Osteocyte (in vitro differentiated cells): ENCODE results near the gene THRB. TPM values are rescaled to one million over a fixed set of nuclear protein-coding genes. Genes with fewer than 3 reads are reported as not detected.
"Not testable (repeated sequence)": the region's sequence is repeated elsewhere in the genome, so short reads cannot be mapped to it uniquely, and the experiment has no call there.

Source experiments
- DNase-seq: peaks from one replicate; pipeline ENCODE4 v3.0.0; 2021; ENCODE audit warnings: mixed read lengths; ENCODE audit not compliant: unreplicated experiment; ENCODE audit errors: extremely low spot score
- H3K27ac Mint-ChIP-seq: one replicate; pipeline ENCODE4 v1.8.0; 2021; ENCODE audit warnings: mild to moderate bottlenecking, mixed read lengths; ENCODE audit not compliant: unreplicated experiment
- H3K27me3 Mint-ChIP-seq: one replicate; pipeline ENCODE4 v1.8.0; 2021; ENCODE audit warnings: mixed read lengths; ENCODE audit not compliant: unreplicated experiment
- H3K36me3 Mint-ChIP-seq: one replicate; pipeline ENCODE4 v1.8.0; 2021; ENCODE audit warnings: mixed read lengths; ENCODE audit not compliant: unreplicated experiment
- H3K4me1 Mint-ChIP-seq: one replicate; pipeline ENCODE4 v1.8.0; 2021; ENCODE audit warnings: mixed read lengths; ENCODE audit not compliant: unreplicated experiment
- H3K4me3 Mint-ChIP-seq: one replicate; pipeline ENCODE4 v1.8.0; 2021; ENCODE audit warnings: mild to moderate bottlenecking, moderate library complexity, mixed read lengths; ENCODE audit not compliant: unreplicated experiment
- H3K9me3 Mint-ChIP-seq: one replicate; pipeline ENCODE4 v1.8.0; 2021; ENCODE audit warnings: mixed read lengths; ENCODE audit not compliant: unreplicated experiment
- total RNA-seq: library from RNA; stranded (reverse); gene quantifications from 2 replicates; pipeline ENCODE4 v1.2.1, GENCODE V29; 2021
- TF ChIP-seq, protein P1 (sequence below): fragments of 200-600 bp; sonication (generic); IDR thresholded peaks from 2 replicates; pipeline ENCODE4 v1.5.0; 2021; ENCODE audit warnings: antibody characterized with exemption, mild to moderate bottlenecking, moderate library complexity

THRB gene
- total RNA-seq, 1 donor from 2014 or later = 4.6 TPM

DNA sequence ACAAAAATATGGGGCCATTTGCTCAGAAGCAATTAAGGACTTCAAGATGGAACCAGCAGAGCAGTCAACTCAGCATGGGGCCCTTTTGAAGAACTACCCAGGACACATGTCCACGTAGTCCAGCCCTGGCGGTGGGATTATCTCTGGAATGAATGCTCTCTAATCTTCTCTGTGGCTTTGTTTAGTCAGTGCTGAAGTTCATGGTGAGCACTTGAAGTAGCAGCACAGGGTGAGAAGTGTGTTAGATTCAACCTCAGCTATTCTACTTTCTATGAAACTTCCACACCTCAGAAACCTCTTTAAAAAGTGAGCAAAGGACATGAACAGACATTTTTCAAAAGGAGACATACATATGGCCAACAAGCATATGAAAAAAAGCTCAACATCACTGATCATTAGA lies 74.4 kb downstream of the THRB start:
- Mint-ChIP-seq H3K4me3 (no peak overlapping the region), H3K9me3 (no peaks in the 10 kb centered on the region), H3K36me3 (no peaks in the 10 kb centered on the region), H3K4me1 (no peaks in the 10 kb centered on the region), H3K27me3 (no peaks in the 10 kb centered on the region), H3K27ac (no peak overlapping the region)
- TF ChIP-seq, protein P1, sequence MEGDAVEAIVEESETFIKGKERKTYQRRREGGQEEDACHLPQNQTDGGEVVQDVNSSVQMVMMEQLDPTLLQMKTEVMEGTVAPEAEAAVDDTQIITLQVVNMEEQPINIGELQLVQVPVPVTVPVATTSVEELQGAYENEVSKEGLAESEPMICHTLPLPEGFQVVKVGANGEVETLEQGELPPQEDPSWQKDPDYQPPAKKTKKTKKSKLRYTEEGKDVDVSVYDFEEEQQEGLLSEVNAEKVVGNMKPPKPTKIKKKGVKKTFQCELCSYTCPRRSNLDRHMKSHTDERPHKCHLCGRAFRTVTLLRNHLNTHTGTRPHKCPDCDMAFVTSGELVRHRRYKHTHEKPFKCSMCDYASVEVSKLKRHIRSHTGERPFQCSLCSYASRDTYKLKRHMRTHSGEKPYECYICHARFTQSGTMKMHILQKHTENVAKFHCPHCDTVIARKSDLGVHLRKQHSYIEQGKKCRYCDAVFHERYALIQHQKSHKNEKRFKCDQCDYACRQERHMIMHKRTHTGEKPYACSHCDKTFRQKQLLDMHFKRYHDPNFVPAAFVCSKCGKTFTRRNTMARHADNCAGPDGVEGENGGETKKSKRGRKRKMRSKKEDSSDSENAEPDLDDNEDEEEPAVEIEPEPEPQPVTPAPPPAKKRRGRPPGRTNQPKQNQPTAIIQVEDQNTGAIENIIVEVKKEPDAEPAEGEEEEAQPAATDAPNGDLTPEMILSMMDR = no peak
- no peak for DNase-seq

DNA sequence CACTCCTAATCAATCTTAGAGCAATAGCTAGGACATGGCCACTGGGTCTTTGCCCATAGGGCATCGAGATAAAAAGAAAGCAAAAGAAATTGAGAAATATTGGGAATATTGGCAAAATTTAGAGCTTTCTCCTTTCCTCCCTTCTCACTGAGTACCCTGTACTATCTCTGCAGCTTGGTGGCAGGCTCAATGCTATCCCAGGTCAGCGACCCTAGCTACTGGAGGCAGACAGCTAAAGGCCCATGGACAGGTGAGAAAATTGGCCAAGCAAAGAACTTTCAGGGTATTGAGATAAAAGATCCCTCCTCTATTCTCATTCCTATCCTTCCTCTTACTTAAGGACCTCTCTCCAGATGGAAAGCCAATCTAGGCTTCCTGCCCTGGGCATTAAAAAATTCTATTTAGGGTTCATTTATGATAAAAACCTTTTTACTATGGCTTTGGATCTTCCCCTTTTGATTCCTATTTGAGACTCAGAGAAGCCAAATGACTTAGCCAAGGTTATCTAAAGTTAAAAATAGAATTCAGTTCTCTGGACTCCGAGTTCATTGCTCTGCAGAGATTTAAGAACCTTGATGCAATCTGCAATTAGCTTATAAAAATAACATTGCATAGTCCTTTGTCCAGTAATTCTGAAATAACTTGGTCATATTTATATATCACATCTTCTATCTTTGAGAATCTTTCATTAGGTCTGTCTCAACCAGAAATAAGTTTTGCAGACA lies 75.4 kb downstream of the THRB start:
- Mint-ChIP-seq H3K27me3 (no peaks in the 10 kb centered on the region), H3K27ac (no peak overlapping the region), H3K4me3 (no peak overlapping the region), H3K4me1 (no peaks in the 10 kb centered on the region), H3K9me3 (no peaks in the 10 kb centered on the region), H3K36me3 (no peaks in the 10 kb centered on the region)
- TF ChIP-seq, protein P1 = no peak
- DNase-seq = no peak

DNA sequence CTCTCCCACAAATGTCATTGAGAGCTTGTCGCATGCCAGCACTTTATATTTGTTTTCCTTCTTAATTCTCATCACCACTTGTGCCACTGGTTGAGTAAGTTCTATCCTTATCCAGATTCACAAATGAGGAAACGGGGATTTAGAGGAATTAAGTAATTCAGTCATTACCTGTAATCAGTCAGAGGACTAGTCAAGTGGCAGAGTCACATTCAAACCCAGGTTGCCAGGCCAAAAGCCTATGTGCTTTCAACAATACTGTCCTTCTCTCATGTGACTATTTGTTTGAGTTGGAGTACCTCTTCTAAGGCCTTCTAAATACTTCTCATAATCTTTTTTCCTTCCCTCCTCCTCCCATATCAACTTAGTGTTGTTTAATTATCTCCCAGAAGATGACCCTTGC lies 76.9 kb downstream of the THRB start:
- no peak overlapping the region for H3K4me3 Mint-ChIP-seq
- no peaks in the 10 kb centered on the region for H3K9me3 Mint-ChIP-seq
- H3K4me1 Mint-ChIP-seq = no peaks in the 10 kb centered on the region
- H3K36me3 Mint-ChIP-seq = no peaks in the 10 kb centered on the region
- H3K27me3 Mint-ChIP-seq = no peaks in the 10 kb centered on the region
- DNase-seq = no peak
- H3K27ac Mint-ChIP-seq = no peak overlapping the region
- TF ChIP-seq, protein P1 = no peak

DNA sequence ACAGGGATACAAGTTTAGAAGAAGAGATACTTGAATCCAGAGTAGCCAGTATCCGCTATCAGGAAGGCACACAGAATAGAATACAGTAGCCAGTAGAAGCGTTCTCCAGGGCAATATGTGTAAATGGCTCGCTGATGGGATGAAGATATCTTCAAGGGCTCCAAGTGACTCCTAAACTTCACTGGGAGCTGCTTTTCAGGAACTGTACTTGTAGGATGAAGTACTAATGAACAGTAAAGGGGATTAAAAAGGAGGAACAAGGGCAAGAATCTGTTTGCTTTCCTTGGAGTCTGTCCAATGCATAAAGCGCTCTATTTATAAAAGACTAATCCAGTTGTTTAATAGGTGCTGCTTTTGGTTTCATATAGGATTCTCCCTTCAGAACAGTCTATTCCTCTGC lies 78.4 kb downstream of the THRB start:
- Mint-ChIP-seq H3K27ac (no peak overlapping the region), H3K36me3 (no peaks in the 10 kb centered on the region), H3K4me3 (no peak overlapping the region), H3K4me1 (no peaks in the 10 kb centered on the region), H3K9me3 (no peaks in the 10 kb centered on the region), H3K27me3 (no peaks in the 10 kb centered on the region)
- DNase-seq = no peak
- TF ChIP-seq, protein P1 = no peak

DNA sequence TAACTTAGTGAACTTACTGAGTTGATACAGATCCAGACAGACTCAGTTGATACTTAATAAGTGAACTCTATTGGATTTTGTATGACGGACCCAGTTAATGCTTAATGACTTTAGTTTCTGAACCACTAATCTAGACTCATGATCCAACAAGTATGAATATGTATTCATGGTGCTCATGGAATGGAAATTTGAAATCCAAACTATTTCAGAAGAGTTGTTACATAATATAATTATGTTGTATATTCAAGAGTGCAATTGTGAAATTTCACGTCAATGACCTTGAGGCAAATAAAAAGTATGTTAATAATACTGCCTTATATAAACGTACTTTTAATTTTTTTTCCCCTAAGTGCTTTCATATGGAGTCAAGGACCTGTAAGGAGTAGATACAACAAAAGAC lies 78.8 kb downstream of the THRB start:
- H3K4me3 Mint-ChIP-seq = no peak overlapping the region

DNA sequence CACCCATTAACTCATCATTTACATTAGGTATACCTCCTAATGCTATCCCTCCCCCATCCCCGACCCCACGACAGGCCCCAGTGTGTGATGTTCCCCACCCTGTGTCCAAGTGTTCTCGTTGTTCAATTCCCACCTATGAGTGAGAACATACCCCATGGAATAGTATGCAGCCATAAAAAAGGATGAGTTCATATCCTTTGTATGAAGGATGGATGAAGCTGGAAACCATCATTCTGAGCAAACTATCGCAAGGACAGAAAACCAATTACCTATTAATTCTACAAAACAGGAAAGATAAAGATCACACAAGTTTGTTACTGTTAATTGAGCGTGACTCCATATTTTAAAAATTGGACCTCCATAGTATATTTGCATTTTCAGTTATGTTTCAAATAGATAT lies 81.0 kb downstream of the THRB start:
- H3K4me1 Mint-ChIP-seq, H3K4me3 Mint-ChIP-seq, DNase-seq: not testable (repeated sequence)

More for the DNA sequence above, 78.8 kb downstream of the THRB start:
- TF ChIP-seq, protein P1 = no peak
- Mint-ChIP-seq H3K4me1 (no peaks in the 10 kb centered on the region), H3K9me3 (no peaks in the 10 kb centered on the region), H3K36me3 (no peaks in the 10 kb centered on the region), H3K27me3 (no peaks in the 10 kb centered on the region), H3K27ac (no peak overlapping the region)
- DNase-seq = no peak

More for the DNA sequence above, 81.0 kb downstream of the THRB start:
- not testable (repeated sequence) for H3K27ac Mint-ChIP-seq, H3K36me3 Mint-ChIP-seq, H3K27me3 Mint-ChIP-seq, H3K9me3 Mint-ChIP-seq
